Bronchial epithelial cell (primary cell): ENCODE measurements around the gene C14orf93. TPM values are rescaled to one million over a fixed set of nuclear protein-coding genes. Genes with fewer than 3 reads are reported as not detected.

Source experiments
- DNase-seq: peaks from one replicate; pipeline ENCODE4 v3.0.0-alpha.2; 2010; ENCODE audit warnings: low read depth
- FAIRE-seq: peaks from 2 replicates; lab custom pipeline; 2011; peaks lifted over from hg19 to GRCh38; lab: Jason Lieb, UNC
- H3K27me3 ChIP-seq: 2 replicates; pipeline ENCODE4 v1.5.1; 2011; ENCODE audit warnings: low read length; ENCODE audit not compliant: control insufficient read depth, insufficient read depth
- H3K36me3 ChIP-seq: 2 replicates; pipeline ENCODE4 v1.5.1; 2011; ENCODE audit warnings: low read length; ENCODE audit not compliant: control insufficient read depth, insufficient read depth
- H3K4me3 ChIP-seq: 2 replicates; pipeline ENCODE4 v1.5.1; 2011; ENCODE audit warnings: mild to moderate bottlenecking, low read depth, low read length, control low read depth
- total RNA-seq: library from RNA; depleted of rRNA; stranded (reverse); fragments of >200 nt; gene quantifications from 2 replicates; pipeline ENCODE4 v1.2.1, GENCODE V29; 2014
- TF ChIP-seq, protein P1 (sequence below): IDR thresholded peaks from 2 replicates; pipeline ENCODE4 v1.5.1; 2011; ENCODE audit warnings: mild to moderate bottlenecking, moderate library complexity, low read length, control low read depth, inconsistent platforms; ENCODE audit not compliant: insufficient read depth, severe bottlenecking

Gene C14orf93
- total RNA-seq, 1 donor from 2014 or later: 7.4 TPM

DNA sequence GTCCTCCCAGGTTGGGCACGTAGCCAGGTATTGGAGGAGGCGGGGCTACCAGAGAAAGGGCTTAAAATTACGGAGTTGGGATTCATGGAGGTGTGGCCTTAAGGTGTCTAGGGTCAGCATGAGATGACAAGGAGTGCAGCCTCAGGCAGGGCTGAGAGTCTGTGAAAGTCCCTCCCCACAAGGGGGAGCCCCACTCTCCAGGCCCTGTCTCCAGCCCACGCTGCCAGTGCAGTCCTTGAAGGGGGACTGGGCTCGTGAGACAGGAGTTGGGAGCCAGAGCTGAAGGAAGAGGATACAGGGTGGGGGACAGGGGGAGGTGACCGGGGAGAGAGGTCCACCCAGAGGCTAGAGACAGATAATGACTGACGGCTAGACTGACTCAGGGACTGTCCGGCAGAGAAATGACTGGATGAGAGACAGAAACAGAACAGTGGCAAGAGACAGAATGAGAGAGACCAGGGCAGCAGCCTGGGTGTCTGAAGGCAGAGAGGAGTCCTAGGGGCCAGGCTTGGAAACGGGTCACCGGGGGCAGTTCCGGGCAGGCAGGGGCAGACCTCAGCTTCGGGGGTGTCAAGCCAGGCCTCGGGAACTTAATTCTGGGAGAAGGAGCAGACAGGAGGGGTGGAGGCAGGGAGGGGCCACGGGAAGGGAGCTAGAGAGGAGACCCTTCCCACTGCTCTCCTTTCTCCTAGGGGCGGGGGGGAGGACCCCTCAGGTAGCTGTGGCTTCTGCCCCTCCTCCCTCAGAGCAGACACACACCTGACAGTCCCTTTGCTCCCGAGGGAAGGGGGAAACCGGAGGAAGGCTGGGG lies 46.4 kb upstream of the C14orf93 start:
- TF ChIP-seq, protein P1, sequence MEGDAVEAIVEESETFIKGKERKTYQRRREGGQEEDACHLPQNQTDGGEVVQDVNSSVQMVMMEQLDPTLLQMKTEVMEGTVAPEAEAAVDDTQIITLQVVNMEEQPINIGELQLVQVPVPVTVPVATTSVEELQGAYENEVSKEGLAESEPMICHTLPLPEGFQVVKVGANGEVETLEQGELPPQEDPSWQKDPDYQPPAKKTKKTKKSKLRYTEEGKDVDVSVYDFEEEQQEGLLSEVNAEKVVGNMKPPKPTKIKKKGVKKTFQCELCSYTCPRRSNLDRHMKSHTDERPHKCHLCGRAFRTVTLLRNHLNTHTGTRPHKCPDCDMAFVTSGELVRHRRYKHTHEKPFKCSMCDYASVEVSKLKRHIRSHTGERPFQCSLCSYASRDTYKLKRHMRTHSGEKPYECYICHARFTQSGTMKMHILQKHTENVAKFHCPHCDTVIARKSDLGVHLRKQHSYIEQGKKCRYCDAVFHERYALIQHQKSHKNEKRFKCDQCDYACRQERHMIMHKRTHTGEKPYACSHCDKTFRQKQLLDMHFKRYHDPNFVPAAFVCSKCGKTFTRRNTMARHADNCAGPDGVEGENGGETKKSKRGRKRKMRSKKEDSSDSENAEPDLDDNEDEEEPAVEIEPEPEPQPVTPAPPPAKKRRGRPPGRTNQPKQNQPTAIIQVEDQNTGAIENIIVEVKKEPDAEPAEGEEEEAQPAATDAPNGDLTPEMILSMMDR: peak; percentile 94
- Histone ChIP-seq H3K27me3 (no peaks in the 10 kb centered on the region), H3K36me3 (peaks cover 14% of the 10 kb centered on the region), H3K4me3 (peak overlapping the region; percentile 45)
- DNase-seq: peak; percentile 72
- FAIRE-seq: peak; percentile 32

DNA sequence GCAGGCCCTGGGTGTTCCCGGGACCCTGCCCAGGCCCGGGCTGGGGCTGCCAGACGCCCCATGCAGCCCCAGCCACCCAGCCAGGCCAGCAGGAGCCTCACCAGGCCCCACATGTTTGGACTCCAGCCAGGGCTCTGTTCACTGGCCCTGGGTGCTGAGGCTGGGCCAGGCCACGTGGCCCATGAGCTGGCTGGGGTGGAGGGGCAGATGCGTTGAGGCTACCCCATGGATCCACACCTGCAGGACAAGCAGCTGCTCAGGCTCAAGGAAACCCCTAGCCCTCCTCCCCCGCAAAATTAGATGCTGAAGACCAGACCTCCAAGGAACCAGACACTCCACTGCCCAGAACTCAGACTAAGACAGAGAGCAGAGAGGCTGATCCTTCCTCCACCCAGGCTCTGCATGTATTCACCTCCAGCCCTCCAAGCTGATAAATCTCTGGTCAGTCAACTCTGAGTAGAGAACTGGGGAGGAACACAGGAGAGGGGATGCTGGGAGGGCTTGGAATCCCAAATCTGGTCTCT lies 45.7 kb upstream of the C14orf93 start:
- no peaks in the 10 kb centered on the region for H3K27me3 ChIP-seq
- no peak for FAIRE-seq
- H3K4me3 ChIP-seq: no peak overlapping the region
- H3K36me3 ChIP-seq: peaks cover 10% of the 10 kb centered on the region
- no peak for DNase-seq
- TF ChIP-seq, protein P1: no peak

DNA sequence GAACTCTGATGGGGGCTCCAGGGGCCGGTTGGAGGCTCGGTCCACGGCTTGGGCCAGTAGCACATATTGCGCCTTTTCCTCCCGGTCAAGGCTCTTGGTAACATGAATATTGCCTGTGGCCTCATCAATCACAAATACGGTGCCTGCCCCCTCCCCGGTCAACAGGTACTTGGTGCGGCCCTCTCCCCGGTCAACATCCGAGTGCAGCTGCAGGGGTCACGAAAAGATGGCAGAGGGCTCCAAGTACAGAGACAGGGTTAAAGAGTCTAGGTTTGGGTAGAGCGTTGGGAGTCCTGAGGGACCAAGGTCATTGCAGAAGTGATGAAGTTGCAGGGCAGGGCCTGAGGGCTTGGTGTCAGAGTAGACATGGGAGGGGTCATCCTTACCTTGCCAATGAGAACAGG lies 45.2 kb upstream of the C14orf93 start:
- Histone ChIP-seq H3K27me3 (no peaks in the 10 kb centered on the region), H3K4me3 (no peak overlapping the region), H3K36me3 (peaks cover 7% of the 10 kb centered on the region)
- FAIRE-seq (no peak), DNase-seq (no peak)
- TF ChIP-seq, protein P1: no peak

DNA sequence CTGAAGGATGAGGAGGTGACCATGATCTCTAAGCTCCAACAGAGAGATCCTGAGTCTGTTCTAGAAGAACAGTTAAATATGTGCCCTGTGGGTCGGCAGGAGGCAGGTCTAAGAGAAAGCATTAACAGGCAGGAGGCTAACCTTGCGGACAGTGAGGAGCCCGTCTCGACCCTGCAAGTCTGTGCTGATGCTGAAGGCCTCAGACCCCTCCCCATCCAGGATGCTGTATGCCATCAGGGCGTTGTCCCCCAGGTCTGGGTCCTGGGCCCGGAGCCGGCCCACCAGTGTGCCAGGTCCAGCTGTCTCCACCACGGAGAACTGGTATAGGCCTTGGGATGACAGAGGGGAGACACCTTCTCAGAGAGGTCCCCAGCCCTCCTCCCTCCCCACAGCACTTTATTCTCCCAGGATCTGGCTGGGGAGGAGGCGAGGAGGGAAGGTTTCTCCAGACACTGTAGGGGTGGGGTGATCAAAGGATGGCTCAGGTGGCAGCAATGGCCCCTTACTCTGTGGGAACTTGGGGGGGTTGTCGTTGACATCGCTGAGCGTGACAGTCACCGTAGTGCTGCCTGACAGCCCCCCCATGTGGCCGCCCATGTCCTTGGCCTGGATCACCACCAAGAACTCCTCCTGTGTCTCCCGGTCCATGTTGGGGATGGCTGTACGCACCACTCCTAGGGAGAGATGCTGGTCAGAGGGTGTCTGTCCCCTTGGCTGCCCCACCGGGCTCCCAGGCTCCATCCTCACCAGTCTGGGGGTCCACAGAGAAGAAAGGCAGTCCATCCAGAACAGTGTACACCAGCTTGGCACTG lies 44.3 kb upstream of the C14orf93 start:
- peaks cover 2% of the 10 kb centered on the region for H3K36me3 ChIP-seq
- H3K4me3 ChIP-seq: no peak overlapping the region
- TF ChIP-seq, protein P1: no peak
- FAIRE-seq (no peak), DNase-seq (no peak)
- no peaks in the 10 kb centered on the region for H3K27me3 ChIP-seq

DNA sequence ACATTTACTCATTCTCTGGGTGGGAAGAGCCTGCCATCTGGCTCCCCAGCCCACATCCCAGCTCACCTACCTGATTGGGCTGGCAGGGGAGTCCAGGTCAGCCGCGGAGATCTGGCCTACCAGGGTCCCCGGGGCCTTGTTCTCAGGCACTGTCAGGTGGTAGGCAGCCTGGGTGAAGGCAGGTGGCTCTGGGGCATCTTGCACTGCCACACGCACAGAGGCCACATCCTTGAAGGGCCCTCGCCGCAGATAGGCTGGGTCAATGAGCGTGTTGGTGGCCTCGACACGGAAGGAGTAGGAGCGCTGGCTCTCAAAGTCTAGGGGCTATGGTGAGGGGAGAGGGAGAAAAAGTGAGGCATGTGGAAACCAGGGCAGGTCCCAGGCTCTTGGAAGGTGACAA lies 43.5 kb upstream of the C14orf93 start:
- H3K36me3 ChIP-seq: no peaks in the 10 kb centered on the region
- TF ChIP-seq, protein P1: no peak
- no peaks in the 10 kb centered on the region for H3K27me3 ChIP-seq
- DNase-seq (no peak), FAIRE-seq (no peak)
- H3K4me3 ChIP-seq: no peak overlapping the region
